Hippocampal formation (tissue), 2 donors: Measurements from ENCODE around the gene KRT13.
"Not testable (repeated sequence)": the region's sequence is repeated elsewhere in the genome, so short reads cannot be mapped to it uniquely, and the experiment has no call there.

ENCODE experiments used
- DNase-seq, 2 donors: peaks; one replicate each; lab custom pipeline; 2025; lab: John Stamatoyannopoulos, UW

The KRT13 gene

DNA sequence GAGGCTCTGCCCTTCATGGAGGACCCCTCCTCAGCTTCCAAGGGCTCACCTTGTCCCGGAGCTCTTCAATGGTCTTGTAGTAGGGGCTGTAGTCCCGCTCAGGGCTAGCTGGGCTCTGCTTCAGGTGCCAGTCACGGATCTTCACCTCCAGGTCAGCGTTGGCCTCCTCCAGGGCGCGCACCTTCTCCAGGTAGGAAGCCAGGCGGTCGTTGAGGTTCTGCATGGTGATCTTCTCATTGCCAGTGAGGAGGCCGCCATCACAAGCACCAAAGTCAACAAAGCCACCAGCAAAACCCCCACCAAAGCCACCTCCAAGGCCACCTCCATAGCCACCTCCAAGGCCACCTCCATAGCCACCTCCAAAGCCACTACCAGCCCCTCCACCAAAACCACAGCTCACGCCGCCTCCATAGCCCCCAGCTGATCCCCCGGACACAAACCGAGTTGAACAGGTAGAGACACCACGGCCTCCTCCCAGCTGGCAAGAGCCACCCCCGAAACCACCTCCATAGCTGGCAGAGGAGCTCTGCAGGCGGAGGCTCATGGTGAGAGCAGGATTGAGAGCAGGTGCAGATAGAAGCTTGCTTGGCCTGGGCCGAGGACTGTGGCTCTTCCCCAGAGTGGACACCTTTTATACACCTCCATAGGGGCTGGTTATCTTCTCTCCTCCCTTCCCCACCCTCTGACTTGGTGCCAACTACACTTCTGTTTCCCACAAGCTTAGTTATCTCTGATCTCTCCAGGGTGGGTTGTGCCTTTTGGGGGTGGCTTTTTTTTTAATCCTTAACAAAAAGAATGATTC, at the start of gene KRT13:
Gene KRT13, minus strand, starts transcription at position 606 of the 802 bp plus-strand sequence. Its CDS starts 62 bp downstream, at position 544.
- no peak for DNase-seq

DNA sequence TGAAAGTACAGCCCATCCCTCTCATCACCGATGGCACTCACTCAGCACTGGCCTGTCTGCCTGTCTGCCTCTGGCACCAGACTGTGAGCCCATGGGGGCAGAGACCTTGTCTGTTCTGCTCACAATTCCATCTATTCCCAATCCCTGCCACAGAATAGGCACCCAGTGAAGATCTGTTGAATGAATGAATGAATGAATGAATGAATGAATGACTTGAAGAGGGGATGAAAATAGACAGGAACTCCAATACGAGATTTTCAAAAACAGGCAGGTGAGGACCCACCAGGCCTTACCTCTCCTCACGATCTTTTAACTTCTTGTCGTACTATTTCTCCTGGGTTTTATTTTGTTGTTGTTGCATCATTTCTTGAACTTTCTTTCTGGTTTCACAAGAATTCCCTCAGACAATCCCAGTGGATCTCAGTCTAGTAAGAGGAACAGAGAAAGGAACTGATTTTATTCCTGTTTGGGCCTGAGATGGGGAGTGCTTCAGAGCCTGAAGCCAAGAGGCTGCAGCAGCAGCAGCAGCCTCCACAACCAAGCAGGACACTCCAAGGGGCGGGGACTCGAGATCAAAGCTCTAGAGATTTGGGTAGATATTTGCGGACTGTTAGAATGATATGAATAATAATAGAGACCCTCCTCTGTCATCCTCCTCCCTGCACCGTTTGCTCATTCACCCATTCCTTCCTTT, 48.7 kb upstream of the KRT13 start:
- DNase-seq = no peak

DNA sequence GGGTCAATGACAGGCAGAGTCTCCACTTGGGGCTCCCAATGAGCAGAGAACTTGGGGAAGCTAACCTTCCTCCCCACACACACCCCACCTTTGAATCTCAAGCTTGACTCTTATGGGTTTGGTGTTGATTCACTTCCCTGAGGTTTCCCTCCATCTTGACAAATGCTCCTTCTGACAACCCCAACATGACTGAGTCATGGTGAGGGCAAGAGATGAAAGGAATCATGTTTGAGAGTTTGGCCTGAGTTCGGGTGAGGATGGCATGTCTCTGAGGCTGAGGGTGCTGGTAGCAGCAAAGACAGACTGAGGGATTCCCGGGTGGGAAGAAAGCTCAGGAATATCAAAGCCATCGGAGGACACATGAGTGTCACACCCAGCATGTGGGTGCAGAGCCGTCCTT, 47.8 kb upstream of the KRT13 start:
- no peak for DNase-seq

- DNase-seq = no peak
These were observed 47.0 kb upstream of the KRT13 start for GRCh38 chr17:41552455-41552854.

DNA sequence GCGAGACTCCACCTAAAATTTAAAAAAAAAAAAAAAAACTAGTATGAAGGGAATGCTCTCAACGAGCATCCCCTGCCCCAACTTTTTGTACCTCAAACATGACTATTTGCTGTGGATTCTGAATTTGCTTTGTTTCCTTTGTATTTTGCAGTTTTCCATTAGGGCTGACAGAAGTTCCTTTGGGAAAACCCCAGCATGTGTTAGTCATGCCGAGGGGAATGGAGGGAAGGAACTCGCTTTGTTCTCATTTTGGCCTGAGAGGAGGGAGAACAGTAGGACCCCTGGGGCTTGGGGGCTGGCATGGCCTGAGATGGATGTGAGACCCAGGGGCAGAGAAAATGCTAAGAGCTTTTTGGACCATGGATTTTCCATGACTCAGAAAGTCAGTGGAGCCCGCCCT, 46.0 kb upstream of the KRT13 start:
- no peak for DNase-seq

GRCh38 chr17:41549596-41550039, 44.2 kb upstream of the KRT13 start:
- DNase-seq = no peak

GRCh38 chr17:41548844-41549595, 43.6 kb upstream of the KRT13 start:
- peak; percentile 36 to 50 for DNase-seq

DNA sequence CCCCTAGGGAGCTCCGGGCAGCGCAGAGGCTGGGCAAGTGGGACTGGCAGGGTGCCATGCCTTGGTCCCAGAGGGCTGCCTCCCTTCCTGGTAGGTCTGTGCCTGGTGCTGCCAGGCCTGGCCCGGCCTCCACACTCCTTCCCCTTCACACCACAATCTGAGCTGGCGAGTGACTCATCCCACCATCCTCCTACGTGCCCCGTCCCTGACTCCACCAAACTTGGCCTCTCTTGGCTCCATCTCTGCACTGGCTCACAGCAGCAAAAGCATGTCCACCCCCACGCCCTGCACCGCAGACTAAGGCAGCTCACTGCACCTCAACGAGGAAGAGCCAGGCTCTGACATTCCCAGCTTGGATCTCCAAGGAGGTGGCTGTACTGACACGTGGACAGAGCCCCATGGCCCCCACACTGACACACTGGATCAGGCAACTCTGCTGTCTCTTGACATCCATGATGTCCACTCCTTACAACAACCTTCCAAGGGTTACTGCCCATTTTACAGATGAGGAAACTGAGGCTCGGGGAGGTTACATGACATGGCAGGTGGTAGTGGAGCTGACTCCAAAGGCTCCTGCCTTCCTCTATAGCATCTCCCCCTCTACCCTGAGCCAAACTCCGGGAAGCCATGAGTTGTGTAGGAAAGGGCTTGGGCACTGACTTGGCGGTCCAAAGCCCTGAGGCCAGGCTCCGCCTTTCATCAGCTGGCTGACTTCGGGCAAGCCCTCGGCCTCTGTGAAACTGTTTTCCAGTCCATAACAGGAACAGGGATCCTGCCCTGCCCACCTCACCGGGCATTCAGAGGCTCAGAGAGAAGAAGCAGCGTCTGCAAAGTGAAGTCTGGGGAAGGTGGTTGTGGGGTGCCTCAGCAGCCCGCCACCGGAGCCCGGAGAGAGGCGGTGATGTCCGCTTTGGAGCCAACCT, 42.8 kb upstream of the KRT13 start:
- no peak for DNase-seq

DNA sequence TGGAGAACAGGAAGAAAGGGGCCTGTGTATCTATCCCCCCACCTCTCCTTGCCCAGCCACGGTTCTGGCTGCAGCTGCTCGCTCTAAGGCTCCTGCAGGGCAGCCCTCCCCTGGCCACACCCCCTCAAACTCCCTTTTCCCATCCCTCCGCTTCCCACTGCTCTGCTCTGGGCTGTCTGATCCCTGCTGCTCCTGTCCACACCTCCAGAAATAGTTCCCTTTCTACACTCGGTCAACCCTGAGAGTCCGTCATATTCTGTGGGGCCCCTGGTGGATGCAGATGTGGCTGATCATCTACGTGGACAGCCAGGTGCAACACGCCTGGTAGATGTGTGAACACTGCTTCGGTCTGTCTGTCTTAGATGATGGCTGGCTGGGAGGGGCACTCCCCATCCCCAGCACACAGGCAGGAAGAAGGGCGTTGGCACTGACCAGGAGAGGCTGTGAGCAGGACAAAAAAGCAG, 42.0 kb upstream of the KRT13 start:
- no peak for DNase-seq

- DNase-seq = no peak
These were observed 41.4 kb upstream of the KRT13 start for GRCh38 chr17:41546819-41547218.

DNA sequence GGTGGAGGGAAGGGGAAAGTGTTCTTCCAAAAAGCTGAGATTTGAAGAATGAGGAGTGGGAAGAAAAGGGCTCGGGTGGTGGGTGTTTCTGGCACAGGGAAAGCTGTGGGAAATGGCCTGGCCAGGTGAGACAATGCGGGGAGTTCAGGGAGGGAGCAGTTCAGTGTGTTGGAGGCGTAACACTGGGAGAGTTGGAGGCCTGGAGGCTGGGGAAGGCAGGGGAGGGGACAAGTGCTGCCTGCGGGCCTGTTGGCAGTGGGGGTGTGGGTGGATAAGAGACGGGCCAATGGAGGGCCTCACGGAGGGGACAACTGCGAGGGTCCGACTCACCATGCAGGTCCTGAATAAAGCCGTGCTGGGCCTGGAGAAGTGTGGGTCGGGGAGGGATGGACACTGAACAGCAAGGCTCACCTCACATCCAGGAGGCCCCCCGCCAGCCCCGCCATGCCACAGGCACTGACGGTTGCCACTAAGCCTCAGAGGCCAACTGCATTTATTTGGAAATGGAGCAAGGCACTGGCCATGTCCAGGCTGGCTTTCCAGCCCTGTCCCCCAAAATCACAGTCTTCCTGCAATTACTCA, 40.5 kb upstream of the KRT13 start:
- no peak for DNase-seq

DNA sequence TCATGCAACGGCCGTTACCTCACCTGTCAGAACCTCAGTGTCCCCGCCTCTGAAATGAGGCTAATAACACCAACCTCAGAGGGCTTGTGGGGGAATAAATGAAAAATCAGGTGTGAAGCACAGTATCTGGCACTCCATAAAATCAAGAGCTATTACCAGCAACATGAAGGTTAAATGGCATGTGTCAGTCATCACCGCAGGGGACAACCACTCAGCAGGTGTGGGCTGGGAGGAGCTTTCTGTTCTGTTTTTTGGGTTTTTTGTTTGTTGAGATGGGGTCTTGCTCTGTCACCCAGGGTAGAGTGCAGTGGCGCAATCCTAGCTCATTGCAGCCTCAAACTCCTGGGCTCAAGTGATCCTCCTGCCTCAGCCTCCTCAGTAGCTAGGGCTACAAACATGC, 39.5 kb upstream of the KRT13 start:
- DNase-seq = no peak

DNA sequence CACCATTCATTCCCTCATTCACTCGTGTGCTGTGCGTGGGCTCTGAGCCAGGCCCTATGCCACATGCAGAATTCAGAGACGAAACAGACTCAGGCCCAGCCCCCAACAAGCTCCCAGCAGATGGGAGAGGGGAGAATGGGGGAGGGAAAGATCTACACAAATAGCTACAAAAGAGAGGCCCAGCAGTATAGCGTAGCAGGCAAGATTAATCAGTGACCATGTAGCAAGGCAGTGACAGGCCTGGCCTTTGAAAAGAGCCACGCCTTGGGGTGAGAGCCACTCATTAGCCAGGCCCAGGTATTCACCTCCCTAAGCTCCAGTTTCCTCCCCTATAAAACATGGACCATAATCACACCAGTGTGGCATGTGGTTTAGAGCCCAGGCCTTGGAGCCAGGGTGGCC, 39.1 kb upstream of the KRT13 start:
- DNase-seq = no peak

DNA sequence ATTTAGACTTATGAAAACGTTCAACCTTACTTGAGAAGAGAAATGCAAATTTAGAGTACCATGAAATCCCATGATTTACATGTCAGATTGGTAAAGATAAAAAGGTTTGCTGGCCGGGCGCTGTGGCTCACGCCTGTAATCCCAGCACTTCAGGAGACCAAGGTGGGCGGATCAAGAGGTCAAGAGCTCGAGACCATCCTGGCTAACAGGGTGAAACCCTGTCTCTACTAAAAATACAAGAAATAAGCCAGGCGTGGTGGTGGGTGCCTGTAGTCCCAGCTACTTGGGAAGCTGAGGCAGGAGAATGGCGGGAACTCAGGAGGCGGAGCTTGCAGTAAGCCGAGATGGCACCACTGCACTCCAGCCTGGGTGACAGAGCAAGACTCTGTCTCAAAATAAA, 37.4 kb upstream of the KRT13 start:
- not testable (repeated sequence) for DNase-seq

GRCh38 chr17:41542357-41542756, 36.9 kb upstream of the KRT13 start:
- DNase-seq = no peak

DNA sequence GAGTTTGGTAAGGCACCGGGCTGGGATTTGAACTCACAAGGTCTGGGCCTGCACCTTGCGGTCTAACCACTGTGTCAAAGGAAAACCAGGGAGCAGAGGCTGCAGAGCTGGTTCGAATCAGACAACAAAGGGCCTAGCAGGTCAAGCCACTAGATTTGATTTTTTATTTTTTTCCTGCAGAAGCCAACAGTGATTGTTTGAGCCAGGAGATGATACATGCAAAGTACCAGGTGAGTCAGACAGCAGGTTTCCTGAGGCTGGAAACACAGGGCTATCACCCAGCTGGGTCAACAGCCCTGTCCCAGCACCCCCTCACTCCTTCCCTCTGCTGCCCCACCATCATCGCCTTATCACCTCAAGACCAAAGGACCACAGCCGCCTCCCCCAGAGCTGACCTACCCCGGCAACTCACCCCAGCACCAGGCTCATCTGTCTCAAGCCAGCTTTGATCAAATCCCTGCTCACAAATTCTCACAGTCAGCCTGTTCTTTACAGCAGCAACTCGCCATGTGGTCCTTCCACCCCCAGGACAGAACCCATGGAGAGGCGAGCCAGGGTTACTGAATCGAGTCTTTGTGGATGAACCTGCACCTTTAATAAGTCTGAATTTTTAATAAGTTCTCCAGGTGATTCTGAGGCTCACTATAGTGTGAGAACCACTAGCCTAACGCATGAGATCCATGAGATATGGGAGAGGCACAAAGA, 35.7 kb upstream of the KRT13 start:
- no peak for DNase-seq

- no peak for DNase-seq
These were observed 34.7 kb upstream of the KRT13 start for GRCh38 chr17:41539979-41540701.

GRCh38 chr17:41539071-41539492, 33.7 kb upstream of the KRT13 start:
- no peak for DNase-seq

GRCh38 chr17:41538565-41538991, 33.2 kb upstream of the KRT13 start:
- no peak for DNase-seq

- no peak for DNase-seq
These were observed 32.6 kb upstream of the KRT13 start for GRCh38 chr17:41537990-41538389.
